PC-3 (cell line): ENCODE measurements around the gene RPS25.

Source experiments
- EZH2 ChIP-seq: fragments of 300-600 bp; sonication (generic); IDR thresholded peaks from one replicate; pipeline ENCODE4 v1.6.1; 2017; ENCODE audit warnings: antibody characterized with exemption, mild to moderate bottlenecking, low read length; ENCODE audit not compliant: unreplicated experiment
- EZH2phosphoT487 ChIP-seq: fragments of 300-600 bp; sonication (generic); IDR thresholded peaks from 2 replicates; pipeline ENCODE4 v1.6.1; 2018; ENCODE audit warnings: mild to moderate bottlenecking, antibody characterized with exemption, low read length, borderline replicate concordance
- TF ChIP-seq, protein P1 (sequence below): fragments of 300-600 bp; sonication (generic); conservative IDR thresholded peaks from 2 replicates; pipeline ENCODE4 v1.5.1; 2017; ENCODE audit warnings: antibody characterized with exemption, low read depth, mild to moderate bottlenecking, low read length

- no peak for TF ChIP-seq EZH2
- TF ChIP-seq, protein P1, sequence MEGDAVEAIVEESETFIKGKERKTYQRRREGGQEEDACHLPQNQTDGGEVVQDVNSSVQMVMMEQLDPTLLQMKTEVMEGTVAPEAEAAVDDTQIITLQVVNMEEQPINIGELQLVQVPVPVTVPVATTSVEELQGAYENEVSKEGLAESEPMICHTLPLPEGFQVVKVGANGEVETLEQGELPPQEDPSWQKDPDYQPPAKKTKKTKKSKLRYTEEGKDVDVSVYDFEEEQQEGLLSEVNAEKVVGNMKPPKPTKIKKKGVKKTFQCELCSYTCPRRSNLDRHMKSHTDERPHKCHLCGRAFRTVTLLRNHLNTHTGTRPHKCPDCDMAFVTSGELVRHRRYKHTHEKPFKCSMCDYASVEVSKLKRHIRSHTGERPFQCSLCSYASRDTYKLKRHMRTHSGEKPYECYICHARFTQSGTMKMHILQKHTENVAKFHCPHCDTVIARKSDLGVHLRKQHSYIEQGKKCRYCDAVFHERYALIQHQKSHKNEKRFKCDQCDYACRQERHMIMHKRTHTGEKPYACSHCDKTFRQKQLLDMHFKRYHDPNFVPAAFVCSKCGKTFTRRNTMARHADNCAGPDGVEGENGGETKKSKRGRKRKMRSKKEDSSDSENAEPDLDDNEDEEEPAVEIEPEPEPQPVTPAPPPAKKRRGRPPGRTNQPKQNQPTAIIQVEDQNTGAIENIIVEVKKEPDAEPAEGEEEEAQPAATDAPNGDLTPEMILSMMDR = no peak
- TF ChIP-seq EZH2phosphoT487 = no peak
Measured at GRCh38 chr11:119047205-119047604, 29.1 kb upstream of the RPS25 start.
